Adipocyte (in vitro differentiated cells): ENCODE data around the gene GRIA1.
A peak's percentile ranks its signal among the peaks of the same experiment; 100 is the strongest.

Experiments
- DNase-seq: peaks from one replicate; pipeline ENCODE4 v3.0.0-alpha.2; 2015; ENCODE audit warnings: low read depth
- H3K27me3 ChIP-seq: replicated peaks from 2 replicates; pipeline ENCODE4 v1.7.0; 2013; ENCODE audit warnings: mild to moderate bottlenecking, low read length, moderate library complexity; ENCODE audit not compliant: control insufficient read depth, insufficient read depth
- H3K36me3 ChIP-seq: 2 replicates; pipeline ENCODE4 v1.7.0; 2013; ENCODE audit warnings: low read length, mild to moderate bottlenecking, moderate library complexity; ENCODE audit not compliant: control insufficient read depth, insufficient read depth, severe bottlenecking
- H3K4me1 ChIP-seq: 2 replicates; pipeline ENCODE4 v1.7.0; 2013; ENCODE audit warnings: mild to moderate bottlenecking, low read length, moderate library complexity; ENCODE audit not compliant: control insufficient read depth, insufficient read depth
- H3K4me3 ChIP-seq: 2 replicates; pipeline ENCODE4 v1.7.0; 2013; ENCODE audit warnings: mild to moderate bottlenecking, low read length, moderate library complexity
- H3K9ac ChIP-seq: 2 replicates; pipeline ENCODE4 v1.7.0; 2013; ENCODE audit warnings: mild to moderate bottlenecking, low read length, moderate library complexity
- H3K9me3 ChIP-seq: 2 replicates; pipeline ENCODE4 v1.7.0; 2013; ENCODE audit warnings: mild to moderate bottlenecking, low read length, moderate library complexity; ENCODE audit not compliant: control insufficient read depth

The GRIA1 gene

GRCh38 chr5:153584126-153584959 lies 93.9 kb downstream of the GRIA1 start:
- no peaks in the 10 kb centered on the region for H3K9me3 ChIP-seq
- H3K27me3 ChIP-seq = no peaks in the 10 kb centered on the region
- H3K4me3 ChIP-seq = no peak overlapping the region
- no peak overlapping the region for H3K9ac ChIP-seq
- DNase-seq = peak; percentile 64
- H3K4me1 ChIP-seq = no peaks in the 10 kb centered on the region
- no peaks in the 10 kb centered on the region for H3K36me3 ChIP-seq

- no peaks in the 10 kb centered on the region for H3K9me3 ChIP-seq
- H3K4me1 ChIP-seq = no peaks in the 10 kb centered on the region
- no peak overlapping the region for H3K4me3 ChIP-seq
- H3K9ac ChIP-seq = no peak overlapping the region
- no peaks in the 10 kb centered on the region for H3K36me3 ChIP-seq
- DNase-seq = no peak
- H3K27me3 ChIP-seq = no peaks in the 10 kb centered on the region
Observed at GRCh38 chr5:153584960-153585359, 94.5 kb downstream of the GRIA1 start.

DNA sequence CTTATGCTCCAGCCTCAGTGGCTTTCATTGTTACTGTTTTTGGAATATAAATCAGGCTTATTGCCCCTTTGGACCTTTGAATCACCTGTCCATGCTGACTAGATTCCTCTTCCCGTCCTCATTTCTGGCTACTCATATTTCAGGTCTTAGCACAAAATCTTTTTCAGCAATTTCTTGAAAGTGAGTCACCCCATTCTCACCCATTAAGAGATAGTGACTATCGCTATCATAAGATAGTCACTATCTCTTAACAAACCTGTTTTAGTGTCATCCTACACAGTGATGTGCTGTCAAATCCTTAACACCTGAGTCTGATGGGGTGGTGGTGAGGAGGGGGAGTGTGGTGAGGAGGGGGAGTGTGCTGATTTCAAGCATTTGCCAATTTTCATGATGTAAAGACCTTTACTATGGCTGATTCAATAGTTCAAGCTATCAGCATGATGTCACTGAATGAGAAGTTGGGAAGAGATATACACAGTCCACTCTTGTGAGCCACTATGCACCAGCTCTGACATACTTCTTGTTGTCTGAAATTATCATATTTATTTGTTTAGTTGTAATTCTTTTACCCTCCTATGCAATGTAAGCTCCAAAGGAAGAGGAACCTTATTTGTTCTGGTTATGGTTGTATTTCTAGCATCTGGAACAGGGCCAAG lies 95.3 kb downstream of the GRIA1 start:
- Histone ChIP-seq H3K4me1 (no peaks in the 10 kb centered on the region), H3K9ac (no peak overlapping the region), H3K9me3 (no peaks in the 10 kb centered on the region), H3K4me3 (no peak overlapping the region), H3K36me3 (no peaks in the 10 kb centered on the region), H3K27me3 (no peaks in the 10 kb centered on the region)
- DNase-seq = no peak

DNA sequence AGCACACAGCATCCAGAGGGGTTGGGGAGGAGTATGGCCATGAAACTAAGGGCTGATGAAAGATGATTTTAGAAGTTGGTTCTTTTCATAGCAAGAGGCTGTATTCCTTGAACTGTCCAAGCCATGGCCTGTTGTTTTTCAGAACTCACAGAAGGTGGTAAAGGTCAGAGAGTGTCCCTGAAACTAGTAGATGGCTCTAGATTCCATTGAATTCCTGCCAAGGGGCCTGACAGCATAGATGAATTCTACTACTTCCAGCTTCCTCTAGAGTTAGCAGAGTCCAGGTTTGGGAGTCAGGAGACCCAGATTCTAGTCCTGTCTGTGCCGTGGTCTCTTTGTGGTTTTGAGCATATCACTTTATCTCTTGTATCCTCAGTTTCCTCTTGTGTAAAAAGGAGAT lies 101.6 kb downstream of the GRIA1 start:
- H3K9ac ChIP-seq = no peak overlapping the region
- DNase-seq = no peak
- H3K36me3 ChIP-seq = no peaks in the 10 kb centered on the region
- H3K4me1 ChIP-seq = no peaks in the 10 kb centered on the region
- H3K9me3 ChIP-seq = no peaks in the 10 kb centered on the region
- no peaks in the 10 kb centered on the region for H3K27me3 ChIP-seq
- no peak overlapping the region for H3K4me3 ChIP-seq

- Histone ChIP-seq H3K27me3 (no peaks in the 10 kb centered on the region), H3K4me1 (no peaks in the 10 kb centered on the region), H3K36me3 (no peaks in the 10 kb centered on the region), H3K9me3 (no peaks in the 10 kb centered on the region), H3K4me3 (no peak overlapping the region), H3K9ac (no peak overlapping the region)
- DNase-seq = no peak
Observed at GRCh38 chr5:153594785-153595184, 104.3 kb downstream of the GRIA1 start.

DNA sequence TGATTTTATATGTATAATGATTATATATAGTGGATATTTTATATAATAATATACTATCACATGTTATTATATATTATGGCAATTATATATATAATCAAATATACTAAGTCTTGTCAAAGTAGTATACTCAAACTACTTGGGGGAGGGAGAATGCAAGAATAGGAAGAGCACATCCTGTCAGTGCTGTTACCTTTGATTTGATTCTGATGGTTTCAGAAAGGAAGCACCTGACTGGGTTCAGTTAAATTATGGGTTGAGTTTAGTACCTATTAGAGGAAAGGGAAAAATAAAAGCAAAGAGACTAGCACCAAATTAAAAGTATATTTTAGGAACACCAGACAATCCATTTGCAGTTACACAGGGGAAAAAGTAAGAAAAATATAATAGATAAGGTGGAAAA lies 107.6 kb downstream of the GRIA1 start:
- no peaks in the 10 kb centered on the region for H3K36me3 ChIP-seq
- H3K4me1 ChIP-seq = no peaks in the 10 kb centered on the region
- DNase-seq = no peak
- no peaks in the 10 kb centered on the region for H3K9me3 ChIP-seq
- no peak overlapping the region for H3K9ac ChIP-seq
- no peak overlapping the region for H3K4me3 ChIP-seq
- H3K27me3 ChIP-seq = no peaks in the 10 kb centered on the region

DNA sequence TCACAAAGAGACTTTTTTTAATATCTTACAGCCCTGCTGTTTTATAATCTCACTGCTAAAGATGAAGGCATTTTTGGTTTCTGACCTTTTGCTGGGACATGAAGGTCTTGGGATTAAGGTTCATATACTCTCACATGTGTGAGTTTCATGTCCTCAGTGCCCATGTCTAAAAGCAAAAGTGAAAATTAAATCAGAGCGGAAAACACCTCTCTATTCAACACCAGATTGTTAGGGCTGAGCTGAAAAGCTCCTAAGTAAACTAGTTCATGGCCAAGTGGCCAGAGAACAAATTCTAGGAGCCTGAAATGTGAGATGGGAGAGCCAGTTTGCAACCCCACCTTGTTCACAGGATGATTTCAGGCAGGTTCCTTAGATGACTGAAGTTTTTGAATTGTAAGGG lies 110.9 kb downstream of the GRIA1 start:
- Histone ChIP-seq H3K9me3 (no peaks in the 10 kb centered on the region), H3K36me3 (no peaks in the 10 kb centered on the region), H3K4me3 (no peak overlapping the region), H3K4me1 (no peaks in the 10 kb centered on the region), H3K27me3 (no peaks in the 10 kb centered on the region), H3K9ac (no peak overlapping the region)
- DNase-seq = no peak

DNA sequence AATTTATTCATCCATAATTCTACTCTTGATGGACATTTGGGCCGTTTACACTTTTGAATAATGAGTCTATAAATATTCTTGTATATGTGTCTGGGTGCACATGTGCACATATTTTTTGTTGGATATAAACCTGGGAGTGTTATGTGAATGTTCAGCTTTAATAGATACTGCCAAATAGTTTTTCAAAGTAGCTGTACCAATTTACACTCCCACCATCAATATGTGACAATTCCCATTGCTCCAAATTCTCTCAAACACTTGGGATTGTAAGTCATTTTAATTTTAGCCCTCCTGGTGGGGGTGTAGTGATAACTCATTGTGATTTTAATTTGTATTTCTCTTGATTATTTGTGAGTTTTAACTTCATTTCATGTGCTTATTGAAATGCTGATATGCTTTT lies 114.9 kb downstream of the GRIA1 start:
- no peak for DNase-seq
- H3K9me3 ChIP-seq = no peaks in the 10 kb centered on the region
- no peak overlapping the region for H3K4me3 ChIP-seq
- no peak overlapping the region for H3K9ac ChIP-seq
- no peaks in the 10 kb centered on the region for H3K36me3 ChIP-seq
- H3K4me1 ChIP-seq = peaks cover 4% of the 10 kb centered on the region
- no peaks in the 10 kb centered on the region for H3K27me3 ChIP-seq

- no peaks in the 10 kb centered on the region for H3K9me3 ChIP-seq
- no peak overlapping the region for H3K4me3 ChIP-seq
- peaks cover 6% of the 10 kb centered on the region for H3K4me1 ChIP-seq
- H3K9ac ChIP-seq = no peak overlapping the region
- H3K36me3 ChIP-seq = no peaks in the 10 kb centered on the region
- DNase-seq = no peak
- H3K27me3 ChIP-seq = no peaks in the 10 kb centered on the region
Observed at GRCh38 chr5:153610009-153610408, 119.5 kb downstream of the GRIA1 start.

- Histone ChIP-seq H3K4me1 (peaks cover 6% of the 10 kb centered on the region), H3K27me3 (no peaks in the 10 kb centered on the region), H3K9me3 (no peaks in the 10 kb centered on the region), H3K9ac (no peak overlapping the region), H3K4me3 (no peak overlapping the region), H3K36me3 (no peaks in the 10 kb centered on the region)
- no peak for DNase-seq
Observed at GRCh38 chr5:153610811-153611210, 120.3 kb downstream of the GRIA1 start.

DNA sequence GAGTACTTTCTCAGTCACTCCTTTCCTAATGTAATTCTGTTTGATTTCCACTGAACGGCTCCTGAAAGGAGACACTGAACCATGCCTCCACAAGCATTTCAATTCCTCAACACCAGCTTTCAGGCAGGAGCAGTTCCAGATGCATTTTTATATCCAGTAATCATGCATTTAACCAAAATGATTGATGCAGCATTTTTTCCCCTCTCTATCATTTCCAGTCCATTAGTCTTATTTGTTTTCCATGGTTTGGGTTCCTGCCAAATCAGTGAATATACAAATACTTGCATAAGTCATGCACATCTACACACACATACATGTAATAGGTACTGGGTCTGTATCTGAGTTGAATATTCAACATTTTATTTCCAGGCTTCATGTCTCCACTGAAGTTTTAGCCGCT lies 122.7 kb downstream of the GRIA1 start:
- H3K36me3 ChIP-seq = no peaks in the 10 kb centered on the region
- no peaks in the 10 kb centered on the region for H3K27me3 ChIP-seq
- DNase-seq = peak; percentile 24
- H3K4me3 ChIP-seq = no peak overlapping the region
- H3K4me1 ChIP-seq = peaks cover 11% of the 10 kb centered on the region
- no peak overlapping the region for H3K9ac ChIP-seq
- H3K9me3 ChIP-seq = no peaks in the 10 kb centered on the region
